SJCRH30 (cell line): ENCODE measurements around the gene GPC1. TPM values are rescaled to one million over a fixed set of nuclear protein-coding genes. Genes with fewer than 3 reads are reported as not detected.
"Not testable (repeated sequence)": the region's sequence is repeated elsewhere in the genome, so short reads cannot be mapped to it uniquely, and the experiment has no call there.

Source experiments
- DNase-seq, 2 experiments: peaks; one replicate each; pipeline ENCODE4 v3.0.0-alpha.2; 2015 to 2020
- H3K27ac ChIP-seq: fragments of 250-450 bp; sonication (Bioruptor Pico); 2 replicates; pipeline ENCODE4 v1.5.1; 2020; ENCODE audit warnings: mild to moderate bottlenecking, moderate library complexity
- H3K27me3 ChIP-seq: fragments of 250-450 bp; sonication (Bioruptor Pico); 2 replicates; pipeline ENCODE4 v1.5.1; 2020; ENCODE audit warnings: mild to moderate bottlenecking, moderate library complexity
- H3K36me3 ChIP-seq: fragments of 250-450 bp; sonication (Bioruptor Pico); 2 replicates; pipeline ENCODE4 v1.5.1; 2020; ENCODE audit warnings: mild to moderate bottlenecking, moderate library complexity
- H3K4me1 ChIP-seq: fragments of 250-450 bp; sonication (Bioruptor Pico); 2 replicates; pipeline ENCODE4 v1.5.1; 2020; ENCODE audit warnings: mild to moderate bottlenecking, moderate library complexity
- H3K4me3 ChIP-seq: fragments of 250-450 bp; sonication (Bioruptor Pico); 2 replicates; pipeline ENCODE4 v1.5.1; 2020; ENCODE audit warnings: mild to moderate bottlenecking, moderate library complexity
- H3K9me3 ChIP-seq: fragments of 250-450 bp; sonication (Bioruptor Pico); replicated peaks from 2 replicates; pipeline ENCODE4 v1.5.1; 2020; ENCODE audit warnings: mild to moderate bottlenecking, moderate library complexity
- total RNA-seq: library from RNA; depleted of rRNA; stranded (reverse); fragments of >200 nt; shearing (Covaris generic); gene quantifications from 2 replicates; pipeline ENCODE4 v1.2.3, GENCODE V29; 2014; rRNA removed

The GPC1 gene
- total RNA-seq: 73.9 and 78.1 TPM in 2 replicates

GRCh38 chr2:240435457-240435947 is at the start of gene GPC1:
TSS of gene GPC1 (plus strand) at chr2:240435663. CDS start at chr2:240435919, 256 bp downstream.
- H3K4me3 ChIP-seq: peak within 1 kb of the TSS; percentile 82
- no peaks in the 10 kb centered on the region for H3K9me3 ChIP-seq
- DNase-seq: peak; percentile 73 to 86
- H3K27ac ChIP-seq: peak within 1 kb of the TSS; percentile 85
- no peaks in the 10 kb centered on the region for H3K36me3 ChIP-seq
- H3K4me1 ChIP-seq: peaks cover 22% of the 10 kb centered on the region; the same call in 1 of the 2 replicates
- no peaks in the 10 kb centered on the region for H3K27me3 ChIP-seq

GRCh38 chr2:240386326-240386725 is 49.1 kb upstream of the GPC1 start:
- no peak overlapping the region for H3K4me3 ChIP-seq
- no peaks in the 10 kb centered on the region for H3K36me3 ChIP-seq
- H3K4me1 ChIP-seq: peaks cover 21% of the 10 kb centered on the region
- DNase-seq: no peak
- no peaks in the 10 kb centered on the region for H3K27me3 ChIP-seq
- no peaks in the 10 kb centered on the region for H3K9me3 ChIP-seq
- no peak overlapping the region for H3K27ac ChIP-seq

- not testable (repeated sequence) for H3K27me3 ChIP-seq, H3K27ac ChIP-seq, H3K4me3 ChIP-seq, H3K36me3 ChIP-seq, DNase-seq, H3K9me3 ChIP-seq
- H3K4me1 ChIP-seq: peaks cover 23% of the 10 kb centered on the region
Measured at GRCh38 chr2:240386743-240387142, 48.7 kb upstream of the GPC1 start.

- Histone ChIP-seq H3K36me3 (no peaks in the 10 kb centered on the region), H3K27me3 (no peaks in the 10 kb centered on the region), H3K4me1 (peaks cover 28% of the 10 kb centered on the region), H3K4me3 (no peak overlapping the region), H3K9me3 (no peaks in the 10 kb centered on the region), H3K27ac (peak overlapping the region; percentile 63)
- no peak for DNase-seq
Measured at GRCh38 chr2:240387325-240387668, 48.2 kb upstream of the GPC1 start.

- no peak overlapping the region for H3K4me3 ChIP-seq
- H3K27me3 ChIP-seq: no peaks in the 10 kb centered on the region
- peak overlapping the region; percentile 63 for H3K27ac ChIP-seq
- H3K9me3 ChIP-seq: no peaks in the 10 kb centered on the region
- H3K4me1 ChIP-seq: peaks cover 34% of the 10 kb centered on the region
- DNase-seq: peak; percentile 87 to 89
- no peaks in the 10 kb centered on the region for H3K36me3 ChIP-seq
Measured at GRCh38 chr2:240387669-240388358, 47.6 kb upstream of the GPC1 start.

GRCh38 chr2:240388471-240389301 is 46.8 kb upstream of the GPC1 start:
- H3K27me3 ChIP-seq: no peaks in the 10 kb centered on the region
- no peak for DNase-seq
- no peaks in the 10 kb centered on the region for H3K9me3 ChIP-seq
- H3K4me3 ChIP-seq: no peak overlapping the region
- no peak overlapping the region; the same call in 1 of the 2 replicates for H3K27ac ChIP-seq
- peaks cover 34% of the 10 kb centered on the region for H3K4me1 ChIP-seq
- H3K36me3 ChIP-seq: no peaks in the 10 kb centered on the region

- Histone ChIP-seq H3K4me1 (peaks cover 34% of the 10 kb centered on the region), H3K27ac (no peak overlapping the region), H3K4me3 (no peak overlapping the region), H3K27me3 (no peaks in the 10 kb centered on the region), H3K36me3 (no peaks in the 10 kb centered on the region), H3K9me3 (no peaks in the 10 kb centered on the region)
- DNase-seq: no peak
Measured at GRCh38 chr2:240389302-240389805, 46.1 kb upstream of the GPC1 start.

GRCh38 chr2:240390091-240391073 is 45.1 kb upstream of the GPC1 start:
- H3K9me3 ChIP-seq: no peaks in the 10 kb centered on the region
- no peaks in the 10 kb centered on the region for H3K27me3 ChIP-seq
- H3K36me3 ChIP-seq: no peaks in the 10 kb centered on the region
- peaks cover 26% of the 10 kb centered on the region for H3K4me1 ChIP-seq
- no peak overlapping the region for H3K4me3 ChIP-seq
- H3K27ac ChIP-seq: no peak overlapping the region
- DNase-seq: no peak

GRCh38 chr2:240391111-240392051 is 44.1 kb upstream of the GPC1 start:
- Histone ChIP-seq H3K4me3 (no peak overlapping the region), H3K4me1 (peaks cover 26% of the 10 kb centered on the region), H3K9me3 (no peaks in the 10 kb centered on the region), H3K27me3 (no peaks in the 10 kb centered on the region), H3K36me3 (no peaks in the 10 kb centered on the region), H3K27ac (no peak overlapping the region)
- DNase-seq: peak in 1 of 2 experiments; percentile 2

- H3K4me1 ChIP-seq: peaks cover 25% of the 10 kb centered on the region
- no peak overlapping the region for H3K4me3 ChIP-seq
- H3K27me3 ChIP-seq: no peaks in the 10 kb centered on the region
- H3K36me3 ChIP-seq: no peaks in the 10 kb centered on the region
- H3K27ac ChIP-seq: no peak overlapping the region
- no peaks in the 10 kb centered on the region for H3K9me3 ChIP-seq
- peak in 1 of 2 experiments; percentile 35 for DNase-seq
Measured at GRCh38 chr2:240392084-240392947, 43.1 kb upstream of the GPC1 start.

- no peak overlapping the region for H3K27ac ChIP-seq
- no peaks in the 10 kb centered on the region for H3K9me3 ChIP-seq
- H3K36me3 ChIP-seq: no peaks in the 10 kb centered on the region
- H3K4me3 ChIP-seq: no peak overlapping the region
- H3K27me3 ChIP-seq: no peaks in the 10 kb centered on the region
- peak in 1 of 2 experiments; percentile 1 for DNase-seq
- peaks cover 16% of the 10 kb centered on the region for H3K4me1 ChIP-seq
Measured at GRCh38 chr2:240392948-240393830, 42.3 kb upstream of the GPC1 start.
